ENCODE results near the gene ANGEL2. TPM values are rescaled to one million over a fixed set of nuclear protein-coding genes. Genes with fewer than 3 reads are reported as not detected.
"Not testable (repeated sequence)": the region's sequence is repeated elsewhere in the genome, so short reads cannot be mapped to it uniquely, and the experiment has no call there.

Gene ANGEL2
- polyA plus RNA-seq, 3 donors: 32.3 to 51.4 (median 39.1) TPM

- DNase-seq (ENCODE audit: extremely low read depth in 1 of 11, low read depth in 9 of 11, low spot score in 4 of 11): no peak
Measured at GRCh38 chr1:213034713-213035112, 19.0 kb upstream of the ANGEL2 start.

GRCh38 chr1:213032651-213033050, 17.0 kb upstream of the ANGEL2 start:
- no peak for DNase-seq (ENCODE audit: extremely low read depth in 1 of 11, low read depth in 9 of 11, low spot score in 4 of 11)

- DNase-seq (ENCODE audit: extremely low read depth in 1 of 11, low read depth in 9 of 11, low spot score in 4 of 11): not testable (repeated sequence)
Measured at GRCh38 chr1:213027024-213027423, 11.4 kb upstream of the ANGEL2 start.

- DNase-seq (ENCODE audit: extremely low read depth in 1 of 11, low read depth in 9 of 11, low spot score in 4 of 11): no peak
Measured at GRCh38 chr1:213020016-213020415, 4.3 kb upstream of the ANGEL2 start.

- DNase-seq (ENCODE audit: extremely low read depth in 1 of 11, low read depth in 9 of 11, low spot score in 4 of 11): no peak
Measured at GRCh38 chr1:213019450-213019849, 3.8 kb upstream of the ANGEL2 start.

GRCh38 chr1:213017447-213018273, 2.0 kb upstream of the ANGEL2 start:
- DNase-seq (ENCODE audit: extremely low read depth in 1 of 11, low read depth in 9 of 11, low spot score in 4 of 11): no peak

- DNase-seq (ENCODE audit: extremely low read depth in 1 of 11, low read depth in 9 of 11, low spot score in 4 of 11): peak in 2 of 11 donors; percentile 1
Measured at GRCh38 chr1:213014642-213015041, 1.0 kb downstream of the ANGEL2 start.

GRCh38 chr1:213008564-213008963, 7.1 kb downstream of the ANGEL2 start:
- no peak for DNase-seq (ENCODE audit: extremely low read depth in 1 of 11, low read depth in 9 of 11, low spot score in 4 of 11)

GRCh38 chr1:213003256-213003655, 12.4 kb downstream of the ANGEL2 start:
- DNase-seq (ENCODE audit: extremely low read depth in 1 of 11, low read depth in 9 of 11, low spot score in 4 of 11): no peak

- DNase-seq (ENCODE audit: extremely low read depth in 1 of 11, low read depth in 9 of 11, low spot score in 4 of 11): no peak
Measured at GRCh38 chr1:212994926-212995325, 20.7 kb downstream of the ANGEL2 start.

- DNase-seq (ENCODE audit: extremely low read depth in 1 of 11, low read depth in 9 of 11, low spot score in 4 of 11): not testable (repeated sequence)
Measured at GRCh38 chr1:212993960-212994359, 21.7 kb downstream of the ANGEL2 start.

- DNase-seq (ENCODE audit: extremely low read depth in 1 of 11, low read depth in 9 of 11, low spot score in 4 of 11): no peak
Measured at GRCh38 chr1:212990276-212990675, 25.4 kb downstream of the ANGEL2 start.

- no peak for DNase-seq (ENCODE audit: extremely low read depth in 1 of 11, low read depth in 9 of 11, low spot score in 4 of 11)
Measured at GRCh38 chr1:212987702-212988322, 27.9 kb downstream of the ANGEL2 start.

- no peak for DNase-seq (ENCODE audit: extremely low read depth in 1 of 11, low read depth in 9 of 11, low spot score in 4 of 11)
Measured at GRCh38 chr1:212986551-212986950, 29.1 kb downstream of the ANGEL2 start.

- DNase-seq (ENCODE audit: extremely low read depth in 1 of 11, low read depth in 9 of 11, low spot score in 4 of 11): no peak
Measured at GRCh38 chr1:212984522-212985291, 31.0 kb downstream of the ANGEL2 start.

GRCh38 chr1:212983482-212983881, 32.2 kb downstream of the ANGEL2 start:
- no peak for DNase-seq (ENCODE audit: extremely low read depth in 1 of 11, low read depth in 9 of 11, low spot score in 4 of 11)

GRCh38 chr1:212982430-212983152, 33.1 kb downstream of the ANGEL2 start:
- no peak for DNase-seq (ENCODE audit: extremely low read depth in 1 of 11, low read depth in 9 of 11, low spot score in 4 of 11)

GRCh38 chr1:212981571-212982328, 33.9 kb downstream of the ANGEL2 start:
- no peak for DNase-seq (ENCODE audit: extremely low read depth in 1 of 11, low read depth in 9 of 11, low spot score in 4 of 11)
